ENCODE measurements around the gene PXMP4.

Gene PXMP4

GRCh38 chr20:33653900-33654596 lies 66.1 kb downstream of the PXMP4 start:
- H3K27ac ChIP-seq: peak overlapping the region; percentile 93
- TF ChIP-seq CTCF (conservative IDR thresholded peaks at IDR 0.05) (no peak), ZFX (IDR thresholded peaks at IDR 0.05) (no peak)

GRCh38 chr20:33653218-33653899 lies 66.8 kb downstream of the PXMP4 start:
- H3K27ac ChIP-seq: peak overlapping the region; percentile 93
- TF ChIP-seq CTCF (conservative IDR thresholded peaks at IDR 0.05): no peak; the same call in 1 of the 2 replicates
- no peak for TF ChIP-seq ZFX (IDR thresholded peaks at IDR 0.05)

Measured in C4-2B (cell line).